GM12878 (cell line): ENCODE results near the gene FAM83G. TPM values are rescaled to one million over a fixed set of nuclear protein-coding genes. Genes with fewer than 3 reads are reported as not detected.

ENCODE experiments used
- ATAC-seq: fragments of 200-7000 bp; cut with Tn5 transposase; 3 replicates; pipeline ENCODE4 v1.9.1; 2020; ENCODE audit warnings: mild to moderate bottlenecking, moderate library complexity
- BruUV-seq: library from RNA; stranded (reverse); fragments of 400-500 nt; replicated peaks from 2 replicates; lab custom pipeline; 2021; lab: Mats Ljungman, UMichigan
- CTCF ChIA-PET: fragments of 300-600 bp; sonication (Branson Sonifier 250); formaldehyde crosslinking; extraction: SDS; loops from one replicate; lab custom pipeline; 2021; ENCODE audit warnings: inconsistent platforms; lab: Yijun Ruan, JAX
- POLR2A ChIA-PET: fragments of 350-600 bp; formaldehyde crosslinking; extraction: SDS; loops from one replicate; lab custom pipeline; 2021; ENCODE audit warnings: inconsistent platforms; lab: Charles Lee
- RAD21 ChIA-PET: fragments of 300-600 bp; sonication (Branson Sonifier 250); formaldehyde crosslinking; loops from one replicate; lab custom pipeline; 2023; ENCODE audit warnings: antibody characterized with exemption; ENCODE audit not compliant: unreplicated experiment; lab: Charles Lee
- SMC1A ChIA-PET: fragments of 300-600 bp; sonication (Branson Sonifier 250); formaldehyde crosslinking; loops from one replicate; lab custom pipeline; 2023; ENCODE audit not compliant: unreplicated experiment, uncharacterized antibody; lab: Charles Lee
- DNase-seq: peaks from one replicate; pipeline ENCODE4 v3.0.0-alpha.2; 2011; ENCODE audit warnings: low read depth, low spot score
- FAIRE-seq: peaks from 3 replicates; lab custom pipeline; 2011; peaks lifted over from hg19 to GRCh38; lab: Jason Lieb, UNC
- H2AFZ ChIP-seq: 2 replicates; pipeline ENCODE4 v1.6.0; 2011; ENCODE audit warnings: low read depth, low read length, control low read depth; ENCODE audit not compliant: control insufficient read depth
- H3K27ac ChIP-seq: 2 replicates; pipeline ENCODE4 v1.5.1; 2011; ENCODE audit warnings: control low read depth; ENCODE audit not compliant: control insufficient read depth, insufficient read depth
- H3K27me3 ChIP-seq, 2 experiments: replicated peaks in 1 of 2; 2 replicates each; pipeline versions ENCODE4 v1.6.0 to v1.6.1; 2011; ENCODE audit warnings: low read length in 1 of 2; ENCODE audit not compliant: control insufficient read depth in 2 of 2, insufficient read depth in 2 of 2
- H3K36me3 ChIP-seq, 2 experiments: 2 replicates each; pipeline ENCODE4 v1.5.1; 2011; ENCODE audit warnings: low read length in 1 of 2; ENCODE audit not compliant: control insufficient read depth in 2 of 2, insufficient read depth in 2 of 2
- H3K4me1 ChIP-seq: 2 replicates; pipeline ENCODE4 v1.6.1; 2011; ENCODE audit warnings: mild to moderate bottlenecking, low read length, moderate library complexity, mixed read lengths; ENCODE audit not compliant: control insufficient read depth, insufficient read depth
- H3K4me2 ChIP-seq: 2 replicates; pipeline ENCODE4 v1.6.0; 2011; ENCODE audit warnings: control low read depth; ENCODE audit not compliant: control insufficient read depth, insufficient read depth
- H3K4me3 ChIP-seq: fragments of 200-600 bp; sonication (generic); 2 replicates; pipeline ENCODE4 v1.5.1; 2016
- H3K79me2 ChIP-seq: 2 replicates; pipeline ENCODE4 v1.6.0; 2011; ENCODE audit warnings: low read length; ENCODE audit not compliant: control insufficient read depth, insufficient read depth
- H3K9ac ChIP-seq: 2 replicates; pipeline ENCODE4 v1.8.0; 2011; ENCODE audit warnings: low read length, control low read depth, mixed read lengths; ENCODE audit not compliant: control insufficient read depth, insufficient read depth
- H3K9me3 ChIP-seq: replicated peaks from 3 replicates; pipeline ENCODE4 v1.5.1; 2011; ENCODE audit warnings: mild to moderate bottlenecking, low read length; ENCODE audit not compliant: control insufficient read depth, insufficient read depth
- H4K20me1 ChIP-seq: 2 replicates; pipeline ENCODE4 v1.6.0; 2011; ENCODE audit not compliant: control insufficient read depth, insufficient read depth
- BHLHE40 ChIP-seq, 2 experiments: fragments of 450-650 bp in 1 of 2; IDR thresholded peaks; 2 replicates each; pipeline ENCODE4 v1.6.1; 2011 to 2017; ENCODE audit warnings: low read depth in 2 of 2, borderline replicate concordance in 1 of 2, improper control_type of control experiment in 1 of 2, low read length in 1 of 2, mild to moderate bottlenecking in 1 of 2
- CBX5 ChIP-seq: sonication (generic); IDR thresholded peaks from 2 replicates; pipeline ENCODE4 v1.6.1; 2016; ENCODE audit warnings: low read depth, moderate library complexity, mild to moderate bottlenecking, inconsistent platforms
- LARP7 ChIP-seq: fragments of 450-650 bp; IDR thresholded peaks from 2 replicates; pipeline ENCODE4 v1.6.1; 2017; ENCODE audit warnings: mild to moderate bottlenecking
- MTA3 ChIP-seq: IDR thresholded peaks from 2 replicates; pipeline ENCODE4 v1.6.1; 2012; ENCODE audit warnings: low read length, inconsistent platforms, borderline replicate concordance
- RUNX3 ChIP-seq: IDR thresholded peaks from 2 replicates; pipeline ENCODE4 v1.6.1; 2012; ENCODE audit warnings: low read length, inconsistent platforms
- TAF1 ChIP-seq: IDR thresholded peaks from 2 replicates; pipeline ENCODE4 v1.6.1; 2011; ENCODE audit warnings: mild to moderate bottlenecking, low read depth, low read length, borderline replicate concordance
- ZNF622 ChIP-seq: fragments of 450-650 bp; IDR thresholded peaks from 2 replicates; pipeline ENCODE4 v1.6.1; 2017; ENCODE audit warnings: mild to moderate bottlenecking, inconsistent platforms
- WGBS: methylation state at CpG from one replicate; pipeline ENCODE4 v1.1.6; 2016; ENCODE audit warnings: low lambda C conversion rate; ENCODE audit not compliant: insufficient replicate concordance, insufficient coverage; ENCODE audit errors: missing lambda C conversion rate; 5-methylcytosine and 5-hydroxymethylcytosine counted together
- in situ Hi-C: fragments of 300-500 bp; cut with MboI; formaldehyde crosslinking; loops from 9 replicates; pipeline ENCODE4 v1.14.3; 2018; ENCODE audit warnings: mixed read lengths
- intact Hi-C: fragments of 100-400 bp; cut with micrococcal nuclease; formaldehyde crosslinking; loops from one replicate; pipeline ENCODE4 v1.14.2; 2022; ENCODE audit not compliant: unreplicated experiment
- polyA plus RNA-seq, 11 experiments: library from polyadenylated mRNA; depleted of rRNA in 4 of 11; unstranded in 6 of 11; stranded (reverse) in 5 of 11; fragments of >200 nt; fragmentation: Nextera tagmentation in 4 of 11; fragmentation: Illumina TruSeq in 1 of 11; extraction: Ambion mirVana in 4 of 11; extraction: Trizol in 1 of 11; gene quantifications; 1 replicate in 1 of 11; 2 replicates in 10 of 11; pipeline versions ENCODE4 v1.2.1 to v1.2.3, GENCODE V29; 2011 to 2016; ENCODE audit warnings: inconsistent platforms in 2 of 11, missing spikeins in 2 of 11, low read depth in 1 of 11
- total RNA-seq, 4 experiments: library from RNA; depleted of rRNA in 3 of 4; stranded (reverse); fragments of >200 nt in 3 of 4; fragmentation: Illumina TruSeq in 1 of 4; extraction: Trizol in 1 of 4; gene quantifications; 2 replicates each; pipeline versions ENCODE4 v1.2.1 to v1.2.3, GENCODE V29; 2013 to 2021
- TF ChIP-seq, protein P1 (sequence below): fragments of 450-650 bp; formaldehyde crosslinking; IDR thresholded peaks from 2 replicates; pipeline ENCODE4 v1.4.0; 2022; ENCODE audit warnings: mild to moderate bottlenecking, moderate library complexity
- TF ChIP-seq, protein P2 (sequence below): IDR thresholded peaks from 2 replicates; pipeline ENCODE4 v1.6.1; 2011; ENCODE audit warnings: low read depth, low read length, improper control_type of control experiment, borderline replicate concordance

FAM83G gene
- total and polyA plus RNA-seq, 10 of the 15 experiments (the other 5 are each of a cell fraction or from before 2014, with no cell fraction given) = 0.03 to 16.7 (median 6.5) TPM

DNA sequence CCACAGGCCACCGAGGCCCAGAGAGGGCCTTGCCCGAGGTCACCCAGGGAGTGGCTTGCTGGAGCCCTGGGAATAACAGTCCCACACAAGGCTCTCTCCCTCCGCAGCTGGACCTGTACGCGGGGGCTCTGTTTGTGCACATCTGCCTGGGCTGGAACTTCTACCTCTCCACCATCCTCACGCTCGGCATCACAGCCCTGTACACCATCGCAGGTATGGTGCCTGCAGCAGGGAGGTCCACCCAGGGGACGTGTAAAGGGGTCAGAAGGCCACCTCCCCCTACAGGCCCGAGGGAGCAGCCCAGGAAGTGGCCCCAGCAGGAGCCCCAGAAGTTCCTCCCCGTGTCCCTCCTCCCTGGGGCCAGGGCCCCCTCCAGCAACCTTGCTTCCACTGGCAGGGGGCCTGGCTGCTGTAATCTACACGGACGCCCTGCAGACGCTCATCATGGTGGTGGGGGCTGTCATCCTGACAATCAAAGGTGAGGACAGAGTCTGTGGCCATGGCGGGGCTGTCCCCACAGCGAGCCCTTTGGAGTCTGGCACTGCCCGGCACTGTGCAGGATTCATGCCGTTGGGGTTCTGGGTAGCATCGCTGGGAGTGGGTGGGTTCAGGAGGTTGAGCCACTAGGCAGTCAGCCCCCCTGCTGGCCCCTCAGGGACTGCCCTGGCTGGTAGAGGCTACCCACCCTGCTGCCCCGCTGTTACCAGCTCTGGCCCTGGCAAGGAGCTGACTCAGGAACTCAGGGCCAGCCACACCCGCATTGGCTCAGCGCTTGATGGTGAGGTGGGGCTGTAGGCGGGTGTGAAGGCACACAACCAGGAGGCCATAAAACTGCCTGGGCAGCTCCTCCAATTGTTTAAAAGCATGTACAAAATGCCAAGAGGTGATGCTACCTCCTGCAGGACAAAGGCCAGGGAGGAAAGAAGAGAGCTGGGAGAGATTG is 35.3 kb downstream of the FAM83G start:
- no peak overlapping the region for H2AFZ ChIP-seq
- H3K4me1 ChIP-seq = no peaks in the 10 kb centered on the region; the same call in 1 of the 2 replicates
- POLR2A ChIA-PET = no interaction called here
- FAIRE-seq = no peak
- SMC1A ChIA-PET = no interaction called here
- ATAC-seq = no peak
- DNase-seq = no peak
- H3K9me3 ChIP-seq = no peaks in the 10 kb centered on the region
- no peak overlapping the region for H3K4me2 ChIP-seq
- H3K27me3 ChIP-seq = no peaks in the 10 kb centered on the region
- peaks cover 5 to 7% of the 10 kb centered on the region in 2 experiments; a peak in 3 of 4 replicates for H3K36me3 ChIP-seq
- intact Hi-C loops (no loop called here), in situ Hi-C loops (no loop called here)
- H3K79me2 ChIP-seq = no peaks in the 10 kb centered on the region
- H3K27ac ChIP-seq = no peak overlapping the region
- TF ChIP-seq ZNF622 = no peak
- TF ChIP-seq, protein P1, sequence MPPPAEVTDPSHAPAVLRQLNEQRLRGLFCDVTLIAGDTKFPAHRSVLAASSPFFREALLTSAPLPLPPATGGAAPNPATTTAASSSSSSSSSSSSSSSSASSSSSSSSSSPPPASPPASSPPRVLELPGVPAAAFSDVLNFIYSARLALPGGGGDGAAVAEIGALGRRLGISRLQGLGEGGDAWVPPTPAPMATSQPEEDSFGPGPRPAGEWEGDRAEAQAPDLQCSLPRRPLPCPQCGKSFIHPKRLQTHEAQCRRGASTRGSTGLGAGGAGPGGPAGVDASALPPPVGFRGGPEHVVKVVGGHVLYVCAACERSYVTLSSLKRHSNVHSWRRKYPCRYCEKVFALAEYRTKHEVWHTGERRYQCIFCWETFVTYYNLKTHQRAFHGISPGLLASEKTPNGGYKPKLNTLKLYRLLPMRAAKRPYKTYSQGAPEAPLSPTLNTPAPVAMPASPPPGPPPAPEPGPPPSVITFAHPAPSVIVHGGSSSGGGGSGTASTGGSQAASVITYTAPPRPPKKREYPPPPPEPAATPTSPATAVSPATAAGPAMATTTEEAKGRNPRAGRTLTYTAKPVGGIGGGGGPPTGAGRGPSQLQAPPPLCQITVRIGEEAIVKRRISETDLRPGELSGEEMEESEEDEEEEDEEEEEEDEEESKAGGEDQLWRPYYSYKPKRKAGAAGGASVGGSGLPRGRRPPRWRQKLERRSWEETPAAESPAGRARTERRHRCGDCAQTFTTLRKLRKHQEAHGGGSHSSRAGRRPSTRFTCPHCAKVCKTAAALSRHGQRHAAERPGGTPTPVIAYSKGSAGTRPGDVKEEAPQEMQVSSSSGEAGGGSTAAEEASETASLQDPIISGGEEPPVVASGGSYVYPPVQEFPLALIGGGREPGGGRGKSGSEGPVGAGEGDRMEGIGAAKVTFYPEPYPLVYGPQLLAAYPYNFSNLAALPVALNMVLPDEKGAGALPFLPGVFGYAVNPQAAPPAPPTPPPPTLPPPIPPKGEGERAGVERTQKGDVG (CRISPR knock-in tag) = no peak
- TF ChIP-seq, protein P2, sequence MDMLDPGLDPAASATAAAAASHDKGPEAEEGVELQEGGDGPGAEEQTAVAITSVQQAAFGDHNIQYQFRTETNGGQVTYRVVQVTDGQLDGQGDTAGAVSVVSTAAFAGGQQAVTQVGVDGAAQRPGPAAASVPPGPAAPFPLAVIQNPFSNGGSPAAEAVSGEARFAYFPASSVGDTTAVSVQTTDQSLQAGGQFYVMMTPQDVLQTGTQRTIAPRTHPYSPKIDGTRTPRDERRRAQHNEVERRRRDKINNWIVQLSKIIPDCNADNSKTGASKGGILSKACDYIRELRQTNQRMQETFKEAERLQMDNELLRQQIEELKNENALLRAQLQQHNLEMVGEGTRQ = no peak
- TF ChIP-seq TAF1 = no peak
- no peak for TF ChIP-seq MTA3
- no peak for TF ChIP-seq BHLHE40 (IDR thresholded peaks at IDR 0.05; ENCODE audit: borderline replicate concordance in 1 of 2, low read depth in 2 of 2, low read length in 1 of 2)
- TF ChIP-seq RUNX3 = no peak
- TF ChIP-seq LARP7 = no peak
- no peak for TF ChIP-seq CBX5
- RAD21 ChIA-PET = no interaction called here
- WGBS = 78% methylated on average over 23 of the region's 23 CpGs
- H3K4me3 ChIP-seq = no peak overlapping the region
- CTCF ChIA-PET = interaction anchor here (1.2 kb wide), 1 partner anchor 8 kb away, joined by 4 read pairs; no protein-coding TSS in a partner anchor
- no peak overlapping the region for H3K9ac ChIP-seq
- no peaks in the 10 kb centered on the region for H4K20me1 ChIP-seq
- no TSS peak for BruUV-seq
